Vagina (tissue), 2 donors: Measurements from ENCODE around the gene ACADM. TPM values are rescaled to one million over a fixed set of nuclear protein-coding genes. Genes with fewer than 3 reads are reported as not detected.

ENCODE experiments used
- DNase-seq, 2 donors: peaks; one replicate each; pipeline ENCODE4 v3.0.0-alpha.2; 2017; ENCODE audit errors: extremely low spot score in 2 of 2
- H3K27ac ChIP-seq: fragments of 200-600 bp; sonication (generic); one replicate; pipeline ENCODE4 v1.5.1; 2019
- H3K27me3 ChIP-seq: fragments of 200-600 bp; sonication (generic); one replicate; pipeline ENCODE4 v1.5.1; 2019
- H3K36me3 ChIP-seq, 2 donors: fragments of 200-600 bp; sonication (generic); one replicate each; pipeline ENCODE4 v1.5.1; 2017 to 2019
- H3K4me1 ChIP-seq: fragments of 200-600 bp; sonication (generic); one replicate; pipeline ENCODE4 v1.5.1; 2019
- H3K4me3 ChIP-seq, 2 donors: fragments of 200-600 bp; sonication (generic); 1 replicate in 1 of 2; 2 replicates in 1 of 2; pipeline ENCODE4 v1.5.1; 2016 to 2019
- H3K9me3 ChIP-seq: fragments of 200-600 bp; sonication (generic); one replicate; pipeline ENCODE4 v1.5.1; 2019
- CTCF ChIP-seq, 3 experiments: fragments of 450-650 bp in 2 of 3; fragments of 200-600 bp in 1 of 3; sonication (generic) in 1 of 3; IDR thresholded peaks; one replicate each; pipeline ENCODE4 v1.5.1; 2017 to 2019; ENCODE audit warnings: antibody characterized with exemption in 3 of 3, mild to moderate bottlenecking in 2 of 3, moderate library complexity in 2 of 3
- POLR2A ChIP-seq, 2 donors: fragments of 450-650 bp; IDR thresholded peaks; one replicate each; pipeline ENCODE4 v1.6.1; 2017; ENCODE audit warnings: antibody characterized with exemption in 2 of 2, mild to moderate bottlenecking in 2 of 2, moderate library complexity in 2 of 2
- POLR2AphosphoS5 ChIP-seq, 2 donors: sonication (generic); formaldehyde crosslinking; IDR thresholded peaks; one replicate each; pipeline ENCODE4 v1.9.0; 2017; ENCODE audit warnings: antibody characterized with exemption in 2 of 2, mild to moderate bottlenecking in 2 of 2, low read depth in 1 of 2; ENCODE audit not compliant: insufficient read depth in 1 of 2
- intact Hi-C: fragments of 100-400 bp; cut with DNase I; formaldehyde crosslinking; loops from one replicate; pipeline ENCODE4 v1.15.1; 2023
- total RNA-seq: library from RNA; depleted of rRNA; stranded (reverse); fragments of >200 nt; gene quantifications from one replicate; pipeline ENCODE4 v1.2.3, GENCODE V29; 2016

Gene ACADM
- total RNA-seq, 1 donor from 2014 or later = 30.2 TPM

DNA sequence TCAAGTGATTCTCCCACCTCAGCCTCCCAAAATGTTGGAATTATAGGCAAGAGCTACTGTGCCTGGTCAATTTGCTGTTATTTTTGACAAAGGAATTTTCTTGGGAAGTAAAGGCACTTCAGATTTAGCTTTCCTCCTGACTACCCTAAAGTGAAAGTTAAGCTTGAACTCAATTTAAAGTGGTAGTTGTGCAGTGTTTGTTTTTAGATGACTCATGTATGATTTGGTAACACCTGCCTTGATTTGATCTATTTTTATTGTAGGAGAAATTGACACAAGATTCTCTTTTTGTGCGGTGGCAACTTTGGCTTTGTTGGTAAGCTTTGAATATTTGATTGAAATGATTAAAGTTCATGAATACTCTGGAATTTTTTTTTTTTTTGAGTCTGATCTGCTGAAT is 66.5 kb downstream of the ACADM start:
- H3K4me1 ChIP-seq = peaks cover 44% of the 10 kb centered on the region
- intact Hi-C loops = no loop called here
- no peaks in the 10 kb centered on the region for H3K27me3 ChIP-seq
- no peak overlapping the region for H3K27ac ChIP-seq
- no peaks in the 10 kb centered on the region for H3K9me3 ChIP-seq
- H3K4me3 ChIP-seq = no peak overlapping the region
- TF ChIP-seq POLR2A (IDR thresholded peaks at IDR 0.05) = no peak
- no peak for TF ChIP-seq POLR2AphosphoS5 (IDR thresholded peaks at IDR 0.05; ENCODE audit: insufficient read depth in 1 of 2, low read depth in 1 of 2)
- TF ChIP-seq CTCF (IDR thresholded peaks at IDR 0.05) = no peak
- peaks cover 0 to 64% of the 10 kb centered on the region in 2 donors for H3K36me3 ChIP-seq
- DNase-seq = no peak

GRCh38 chr1:75792091-75792490 is 67.6 kb downstream of the ACADM start:
- TF ChIP-seq CTCF (IDR thresholded peaks at IDR 0.05) (no peak), POLR2A (IDR thresholded peaks at IDR 0.05) (no peak), POLR2AphosphoS5 (IDR thresholded peaks at IDR 0.05; ENCODE audit: insufficient read depth in 1 of 2, low read depth in 1 of 2) (no peak)
- Histone ChIP-seq H3K36me3 (peaks cover 0 to 74% of the 10 kb centered on the region in 2 donors), H3K4me1 (peaks cover 39% of the 10 kb centered on the region)

GRCh38 chr1:75794382-75794781 is 69.9 kb downstream of the ACADM start:
- Histone ChIP-seq H3K27ac (no peak overlapping the region), H3K4me1 (peaks cover 16% of the 10 kb centered on the region), H3K9me3 (no peaks in the 10 kb centered on the region), H3K36me3 (peaks cover 0 to 75% of the 10 kb centered on the region in 2 donors), H3K27me3 (no peaks in the 10 kb centered on the region), H3K4me3 (no peak overlapping the region)
- no peak for DNase-seq
- intact Hi-C loops = no loop called here
- TF ChIP-seq POLR2A (IDR thresholded peaks at IDR 0.05) (no peak), POLR2AphosphoS5 (IDR thresholded peaks at IDR 0.05; ENCODE audit: insufficient read depth in 1 of 2, low read depth in 1 of 2) (no peak)

More at GRCh38 chr1:75792091-75792490, 67.6 kb downstream of the ACADM start:
- Histone ChIP-seq H3K27me3 (no peaks in the 10 kb centered on the region), H3K27ac (no peak overlapping the region), H3K4me3 (no peak overlapping the region), H3K9me3 (no peaks in the 10 kb centered on the region)
- DNase-seq = no peak
- intact Hi-C loops = no loop called here

GRCh38 chr1:75795703-75796193 is 71.2 kb downstream of the ACADM start:
- Histone ChIP-seq H3K4me1 (peaks cover 3% of the 10 kb centered on the region), H3K9me3 (no peaks in the 10 kb centered on the region), H3K36me3 (peaks cover 0 to 64% of the 10 kb centered on the region in 2 donors), H3K4me3 (no peak overlapping the region), H3K27me3 (no peaks in the 10 kb centered on the region), H3K27ac (no peak overlapping the region)
- DNase-seq = no peak
- TF ChIP-seq POLR2A (IDR thresholded peaks at IDR 0.05) (no peak), POLR2AphosphoS5 (IDR thresholded peaks at IDR 0.05; ENCODE audit: insufficient read depth in 1 of 2, low read depth in 1 of 2) (no peak), CTCF (IDR thresholded peaks at IDR 0.05) (no peak)
- intact Hi-C loops = no loop called here

DNA sequence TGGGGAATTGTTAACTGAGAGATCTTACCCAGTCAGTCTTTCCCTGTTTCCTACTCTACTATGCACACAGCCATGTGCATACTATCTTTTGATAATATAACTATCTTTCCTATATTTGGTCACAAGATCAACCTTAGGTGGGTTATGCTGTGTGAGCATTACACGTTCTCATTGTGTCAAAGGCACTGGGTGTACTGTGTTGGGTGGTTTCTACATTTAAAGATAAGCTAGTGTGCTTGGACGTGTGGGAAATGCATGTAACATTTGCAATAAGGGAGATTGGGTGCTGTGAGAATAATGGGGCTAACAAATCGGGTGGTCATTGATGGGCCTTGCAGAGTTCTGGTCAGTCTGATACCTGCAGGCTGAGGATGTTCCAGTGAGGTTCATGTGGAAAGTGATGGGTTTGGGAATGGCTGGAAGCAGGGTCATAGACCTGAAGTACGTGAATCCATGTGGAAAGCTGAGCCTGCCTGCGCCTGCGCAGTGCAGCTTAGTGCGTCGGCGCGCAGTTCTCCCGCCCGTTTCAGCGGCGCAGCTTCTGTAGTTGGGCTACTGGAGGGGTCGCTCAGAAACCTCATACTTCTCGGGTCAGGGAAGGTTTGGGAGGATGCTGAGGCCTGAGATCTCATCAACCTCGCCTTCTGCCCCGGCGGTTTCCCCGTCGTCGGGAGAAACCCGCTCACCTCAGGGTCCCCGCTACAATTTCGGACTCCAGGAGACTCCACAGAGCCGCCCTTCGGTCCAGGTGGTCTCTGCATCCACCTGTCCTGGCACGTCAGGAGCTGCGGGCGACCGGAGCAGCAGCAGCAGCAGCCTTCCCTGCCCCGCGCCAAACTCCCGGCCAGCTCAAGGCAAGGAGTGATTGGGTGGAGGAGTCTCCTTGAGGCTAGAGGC is 72.1 kb downstream of the ACADM start, which contains the start of gene MSH4:
Gene MSH4 (plus strand): TSS at position 507 of the 897 bp plus-strand sequence. CDS start 104 bp downstream, at position 611.
- H3K27ac ChIP-seq = no peak within 1 kb of the TSS
- H3K36me3 ChIP-seq = peaks cover 0 to 55% of the 10 kb centered on the region in 2 donors
- no peaks in the 10 kb centered on the region for H3K4me1 ChIP-seq
- H3K27me3 ChIP-seq = no peaks in the 10 kb centered on the region
- DNase-seq = no peak
- no peak within 1 kb of the TSS for H3K4me3 ChIP-seq
- no peaks in the 10 kb centered on the region for H3K9me3 ChIP-seq
- TF ChIP-seq POLR2AphosphoS5 (IDR thresholded peaks at IDR 0.05; ENCODE audit: insufficient read depth in 1 of 2, low read depth in 1 of 2) (no peak), POLR2A (IDR thresholded peaks at IDR 0.05) (no peak), CTCF (IDR thresholded peaks at IDR 0.05) (no peak)
- intact Hi-C loops = no loop called here
